ENCODE data around the gene RWDD3. TPM values are rescaled to one million over a fixed set of nuclear protein-coding genes. Genes with fewer than 3 reads are reported as not detected.

Gene RWDD3
- polyA plus RNA-seq, 1 donor (not counting 4 experiments of a cell fraction or from before 2014, with no cell fraction given), result 15.0 TPM

- H3K27ac ChIP-seq (ENCODE audit: control insufficient read depth, insufficient read depth, low read length), result no peak overlapping the region
- no peak for DNase-seq (ENCODE audit: low read depth, low spot score)
- no peaks in the 10 kb centered on the region for H3K27me3 ChIP-seq (ENCODE audit: control insufficient read depth, extremely low read depth, insufficient read depth, low read length)
- H2AFZ ChIP-seq (ENCODE audit: control insufficient read depth, low read length), result no peak overlapping the region
- no peak overlapping the region for H3K4me2 ChIP-seq (ENCODE audit: control insufficient read depth, extremely low read depth, insufficient read depth, low read depth, low read length)
- H3K9me1 ChIP-seq (ENCODE audit: control insufficient read depth, extremely low read depth, insufficient read depth, low read length), result no peaks in the 10 kb centered on the region
- no peak for FAIRE-seq
- H3K4me1 ChIP-seq (ENCODE audit: control insufficient read depth, extremely low read depth, insufficient read depth, low read length), result no peaks in the 10 kb centered on the region
- H4K20me1 ChIP-seq (ENCODE audit: control insufficient read depth, extremely low read depth, insufficient read depth, low read length), result no peaks in the 10 kb centered on the region
- no peak overlapping the region for H3K9ac ChIP-seq (ENCODE audit: control insufficient read depth, extremely low read depth, insufficient read depth, low read length)
- dilution Hi-C loops (cut with MboI; ENCODE audit: extremely low pct_ligation_motif_present, low sequenced_read_pairs), result no loop called here
- H3K79me2 ChIP-seq (ENCODE audit: control insufficient read depth, insufficient read depth, low read length), result no peaks in the 10 kb centered on the region
- H3K36me3 ChIP-seq (ENCODE audit: control insufficient read depth in 2 of 2, extremely low read depth in 1 of 2, insufficient read depth in 2 of 2, low read length in 2 of 2), result no peaks in the 10 kb centered on the region
- TF ChIP-seq CTCF (optimal IDR thresholded peaks at IDR 0.05 in 1 of 3, IDR thresholded peaks at IDR 0.05 in 1 of 3, conservative IDR thresholded peaks at IDR 0.05 in 1 of 3; ENCODE audit: extremely low read depth in 1 of 3, insufficient read depth in 2 of 3, low read length in 3 of 3), result no peak
- no peak for TF ChIP-seq EZH2 (IDR thresholded peaks at IDR 0.05; ENCODE audit: low read length)
- H3K4me3 ChIP-seq (ENCODE audit: control insufficient read depth in 2 of 3, extremely low read depth in 1 of 3, insufficient read depth in 2 of 3, low read depth in 1 of 3, low read length in 3 of 3), result no peak overlapping the region
- no peaks in the 10 kb centered on the region for H3K9me3 ChIP-seq (ENCODE audit: control insufficient read depth, low read depth, low read length)
Observed at GRCh38 chr1:95287825-95288224, 53.8 kb downstream of the RWDD3 start.

Other genes starting within 250 kb of the RWDD3 start
- gene ALG14, start 161.3 kb upstream of the RWDD3 start, polyA plus RNA-seq, result 1.5 to 7.0 TPM (median 4.6 TPM) in 3 replicates
- 0.01 to 0.02 TPM in 2 of 3 replicates, not detected in the other for gene TLCD4, start 116.9 kb upstream of the RWDD3 start, polyA plus RNA-seq

All from keratinocyte (primary cell).